ENCODE results near the gene FNTB.

- no peak for TF ChIP-seq EZH2 (IDR thresholded peaks at IDR 0.05; ENCODE audit: low read length, unreplicated experiment)
- TF ChIP-seq CTCF (conservative IDR thresholded peaks at IDR 0.05; ENCODE audit: low read depth, low read length) = no peak
- no peak for TF ChIP-seq EZH2phosphoT487 (IDR thresholded peaks at IDR 0.05; ENCODE audit: borderline replicate concordance, low read length)
Measured at GRCh38 chr14:65032319-65032718, 45.6 kb downstream of the FNTB start.

Measured in PC-3 (cell line).